ENCODE results near the gene AURKAIP1.

GRCh38 chr1:1330366-1331067, 44.5 kb downstream of the AURKAIP1 start:
- TF ChIP-seq, protein P1, sequence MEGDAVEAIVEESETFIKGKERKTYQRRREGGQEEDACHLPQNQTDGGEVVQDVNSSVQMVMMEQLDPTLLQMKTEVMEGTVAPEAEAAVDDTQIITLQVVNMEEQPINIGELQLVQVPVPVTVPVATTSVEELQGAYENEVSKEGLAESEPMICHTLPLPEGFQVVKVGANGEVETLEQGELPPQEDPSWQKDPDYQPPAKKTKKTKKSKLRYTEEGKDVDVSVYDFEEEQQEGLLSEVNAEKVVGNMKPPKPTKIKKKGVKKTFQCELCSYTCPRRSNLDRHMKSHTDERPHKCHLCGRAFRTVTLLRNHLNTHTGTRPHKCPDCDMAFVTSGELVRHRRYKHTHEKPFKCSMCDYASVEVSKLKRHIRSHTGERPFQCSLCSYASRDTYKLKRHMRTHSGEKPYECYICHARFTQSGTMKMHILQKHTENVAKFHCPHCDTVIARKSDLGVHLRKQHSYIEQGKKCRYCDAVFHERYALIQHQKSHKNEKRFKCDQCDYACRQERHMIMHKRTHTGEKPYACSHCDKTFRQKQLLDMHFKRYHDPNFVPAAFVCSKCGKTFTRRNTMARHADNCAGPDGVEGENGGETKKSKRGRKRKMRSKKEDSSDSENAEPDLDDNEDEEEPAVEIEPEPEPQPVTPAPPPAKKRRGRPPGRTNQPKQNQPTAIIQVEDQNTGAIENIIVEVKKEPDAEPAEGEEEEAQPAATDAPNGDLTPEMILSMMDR (conservative IDR thresholded peaks at IDR 0.05): no peak
- TF ChIP-seq EZH2 (IDR thresholded peaks at IDR 0.05; ENCODE audit: low read depth): no peak

Measured in PC-9 (cell line).